GM21825 (cell line): ENCODE measurements around the gene CACNA1C.

Source experiments
- ATAC-seq: cut with Tn5 transposase; IDR thresholded peaks from one replicate; pipeline ENCODE4 v1.9.1; 2021; ENCODE audit warnings: mild to moderate bottlenecking, moderate library complexity; ENCODE audit not compliant: unreplicated experiment

CACNA1C gene

GRCh38 chr12:2606186-2606910, 553.6 kb downstream of the CACNA1C start:
- no peak for ATAC-seq

- no peak for ATAC-seq
Measured at GRCh38 chr12:2607881-2608607, 555.3 kb downstream of the CACNA1C start.

GRCh38 chr12:2608608-2608945, 555.8 kb downstream of the CACNA1C start:
- ATAC-seq: no peak

- ATAC-seq: no peak
Measured at GRCh38 chr12:2609020-2609419, 556.2 kb downstream of the CACNA1C start.

DNA sequence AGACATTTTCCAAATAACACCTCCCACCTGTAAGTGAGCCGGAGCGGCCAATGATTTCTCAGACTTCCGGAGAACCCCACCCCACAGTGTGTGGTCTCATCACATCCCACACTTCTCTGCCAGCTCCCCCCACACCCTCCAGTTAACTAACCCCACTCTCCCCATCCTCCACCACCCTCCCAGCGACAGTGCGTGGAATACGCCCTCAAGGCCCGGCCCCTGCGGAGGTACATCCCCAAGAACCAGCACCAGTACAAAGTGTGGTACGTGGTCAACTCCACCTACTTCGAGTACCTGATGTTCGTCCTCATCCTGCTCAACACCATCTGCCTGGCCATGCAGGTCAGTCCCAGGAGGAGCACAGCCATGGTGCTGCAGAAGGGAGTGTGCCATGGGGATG, 557.6 kb downstream of the CACNA1C start:
- ATAC-seq: no peak

DNA sequence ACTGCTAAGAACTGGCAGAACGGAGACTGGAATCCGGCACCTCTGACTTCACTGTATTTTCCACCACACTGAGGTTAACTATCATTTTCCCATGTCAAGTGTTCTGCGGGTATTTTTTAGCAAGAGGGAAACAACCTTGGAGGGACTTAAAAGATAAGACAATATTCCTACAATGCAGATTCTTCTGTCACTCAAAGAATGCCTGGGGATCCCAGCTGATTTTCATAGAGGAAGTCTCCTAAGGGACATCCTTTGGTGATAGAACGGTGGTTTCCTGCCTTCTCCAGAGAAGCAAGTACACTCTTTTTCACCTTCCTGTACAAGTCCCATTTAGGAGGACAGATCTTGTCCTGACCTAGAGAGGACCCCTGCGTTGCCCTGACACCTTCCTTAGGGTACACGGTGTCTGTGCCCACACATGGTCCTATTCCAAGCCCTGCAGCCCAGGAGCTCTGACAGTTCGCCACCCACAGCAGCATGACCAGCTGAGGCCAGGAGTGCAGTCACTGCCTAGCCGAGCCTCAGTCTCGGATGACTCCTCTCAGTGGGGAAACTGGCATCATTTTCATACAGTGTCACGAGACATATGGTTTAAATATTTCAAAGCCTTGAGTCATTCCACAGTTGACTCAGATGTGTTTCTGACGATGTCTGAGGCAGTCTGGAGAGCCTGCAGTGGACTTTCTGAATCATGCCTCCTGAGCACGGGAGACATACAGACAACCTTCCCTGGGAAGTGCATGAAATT, 560.7 kb downstream of the CACNA1C start:
- ATAC-seq: no peak

GRCh38 chr12:2614341-2614740, 561.6 kb downstream of the CACNA1C start:
- ATAC-seq: no peak

DNA sequence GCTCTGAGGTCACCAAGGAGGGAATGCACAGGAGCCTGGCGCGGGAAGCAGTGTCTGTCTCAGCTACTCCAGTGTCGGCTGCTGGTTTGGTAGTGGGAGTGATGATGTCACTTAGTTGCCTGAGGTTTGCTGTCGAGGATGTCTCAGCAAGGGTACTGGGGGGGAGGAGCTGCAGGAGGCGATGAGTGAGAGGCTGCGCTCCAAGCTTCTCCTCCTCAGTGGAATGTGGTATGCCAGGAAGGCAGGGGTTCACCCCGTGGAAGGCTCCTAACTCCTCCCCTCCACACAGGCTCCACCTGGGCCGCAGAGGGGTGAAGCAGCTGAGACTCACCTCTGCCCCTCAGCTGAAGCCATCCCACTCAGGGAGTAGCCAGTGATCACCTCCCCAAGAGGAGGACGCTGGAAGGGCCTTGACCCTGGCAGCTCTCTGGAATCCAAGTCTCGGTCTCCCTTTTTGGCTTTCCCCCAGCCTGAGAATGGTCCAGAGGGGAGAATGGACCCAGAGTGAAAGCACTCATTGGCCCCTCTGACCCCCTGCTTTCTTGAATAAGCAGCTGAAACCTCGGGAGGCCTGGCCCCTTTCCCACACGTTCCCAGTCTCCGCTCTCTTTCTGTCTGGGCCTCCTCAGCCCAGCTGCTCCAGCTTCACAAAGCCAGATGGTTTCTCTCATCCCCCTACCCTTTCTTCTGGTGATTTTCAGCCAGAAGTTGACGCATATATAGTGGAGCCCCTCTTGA, 563.0 kb downstream of the CACNA1C start:
- no peak for ATAC-seq

- ATAC-seq: no peak
Measured at GRCh38 chr12:2616763-2617162, 564.0 kb downstream of the CACNA1C start.

- ATAC-seq: no peak
Measured at GRCh38 chr12:2617365-2617764, 564.6 kb downstream of the CACNA1C start.

GRCh38 chr12:2618291-2618995, 565.7 kb downstream of the CACNA1C start:
- no peak for ATAC-seq

GRCh38 chr12:2619136-2619535, 566.3 kb downstream of the CACNA1C start:
- ATAC-seq: no peak

GRCh38 chr12:2622460-2622859, 569.7 kb downstream of the CACNA1C start:
- no peak for ATAC-seq

DNA sequence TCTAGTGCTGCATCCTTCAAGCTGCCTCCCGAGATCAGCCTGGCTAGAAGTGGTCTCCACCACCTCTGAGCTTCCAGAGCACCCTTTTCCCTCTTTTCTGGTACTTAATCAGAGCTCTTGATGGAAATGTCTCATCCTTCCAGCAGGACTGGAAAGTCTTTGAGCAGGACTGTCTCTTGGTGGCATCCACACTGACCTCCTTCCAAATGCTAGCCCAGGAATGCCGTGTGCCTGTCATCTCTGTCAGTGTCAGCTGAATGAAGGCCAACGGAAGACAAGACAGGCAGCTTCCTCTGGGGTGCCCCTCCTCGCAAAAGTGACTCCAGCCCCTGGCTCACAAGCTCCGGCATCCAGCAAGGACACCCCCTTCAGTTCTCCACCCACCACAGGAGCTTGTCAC, 570.7 kb downstream of the CACNA1C start:
- ATAC-seq: no peak

- no peak for ATAC-seq
Measured at GRCh38 chr12:2624543-2625288, 571.9 kb downstream of the CACNA1C start.

- ATAC-seq: no peak
Measured at GRCh38 chr12:2625289-2625612, 572.5 kb downstream of the CACNA1C start.

DNA sequence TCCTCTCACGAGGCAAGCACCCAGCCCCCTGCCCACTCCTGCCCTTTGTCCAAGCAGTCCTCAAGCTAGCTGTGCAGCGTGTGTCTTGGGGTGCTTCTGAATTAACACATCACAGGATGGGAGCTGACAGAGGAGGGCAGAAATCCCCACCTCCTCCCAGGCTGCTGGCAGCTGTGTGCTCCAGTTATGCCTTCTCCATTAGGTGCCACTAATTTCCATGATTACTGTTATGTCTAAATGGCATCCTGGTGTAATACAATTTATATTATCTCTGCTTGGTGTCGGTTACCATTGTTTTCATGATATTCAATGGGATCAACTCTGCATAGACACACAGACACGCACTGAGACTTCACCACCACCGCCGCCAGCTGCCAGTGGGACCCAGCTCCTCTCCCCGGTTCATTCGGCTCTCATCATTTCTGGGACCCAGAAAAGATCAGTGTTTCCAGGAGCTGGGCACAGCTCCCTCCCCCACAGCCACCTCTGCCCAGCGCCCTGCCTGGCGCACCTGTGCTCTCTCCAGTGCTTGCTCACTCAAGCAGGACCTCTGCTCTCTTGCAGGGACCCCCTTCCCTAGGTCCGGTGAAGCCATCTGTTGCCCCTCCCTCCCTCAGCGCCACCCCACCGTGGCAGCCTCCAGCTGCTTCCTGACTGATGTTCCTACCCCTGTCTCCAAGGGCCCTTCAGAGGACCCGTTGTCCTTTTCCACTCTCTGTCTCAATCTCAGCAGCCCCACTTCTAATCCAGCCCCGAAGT, 574.5 kb downstream of the CACNA1C start:
- ATAC-seq: no peak

- ATAC-seq: no peak
Measured at GRCh38 chr12:2627835-2628191, 575.0 kb downstream of the CACNA1C start.

DNA sequence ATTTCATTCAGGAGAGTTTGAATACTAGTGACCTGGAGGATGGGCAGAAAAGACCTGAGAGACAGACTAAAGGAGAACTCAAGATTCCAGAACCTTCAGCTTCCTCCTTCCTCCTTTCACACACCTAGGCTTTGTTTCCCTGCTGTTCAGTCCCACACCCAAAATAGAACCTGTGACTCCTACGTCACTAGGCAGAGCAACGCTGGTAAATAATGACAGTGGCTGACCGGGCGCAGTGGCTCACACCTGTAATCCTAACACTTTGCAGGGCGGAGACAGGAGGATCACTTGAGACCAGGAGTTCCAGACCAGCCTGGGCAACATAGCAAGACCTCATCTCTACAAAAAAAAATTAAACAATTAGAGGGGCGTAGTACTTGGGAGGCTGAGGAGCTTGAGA, 575.6 kb downstream of the CACNA1C start:
- ATAC-seq: no peak
